RWPE2 (cell line): Measurements from ENCODE around the gene CAP2.

Experiments
- ATAC-seq: fragments of 200-7000 bp; cut with Tn5 transposase; 3 replicates; pipeline ENCODE4 v1.9.1; 2021; ENCODE audit warnings: low read depth
- DNase-seq: peaks from one replicate; pipeline ENCODE4 v3.0.0-alpha.2; 2020; ENCODE audit warnings: low spot score
- H3K27ac ChIP-seq: fragments of 450-650 bp; 2 replicates; pipeline ENCODE4 v1.5.1; 2017; ENCODE audit warnings: mild to moderate bottlenecking; ENCODE audit not compliant: poor library complexity, severe bottlenecking
- H3K27me3 ChIP-seq: fragments of 250-450 bp; sonication (Bioruptor Pico); 2 replicates; pipeline ENCODE4 v1.5.1; 2021; ENCODE audit warnings: mild to moderate bottlenecking, moderate library complexity; ENCODE audit not compliant: insufficient read depth, poor library complexity, severe bottlenecking
- H3K36me3 ChIP-seq: fragments of 250-450 bp; sonication (Bioruptor Pico); 2 replicates; pipeline ENCODE4 v1.5.1; 2020; ENCODE audit warnings: low read depth, mild to moderate bottlenecking, moderate library complexity
- H3K4me1 ChIP-seq: fragments of 250-450 bp; sonication (Bioruptor Pico); 2 replicates; pipeline ENCODE4 v1.5.1; 2021; ENCODE audit warnings: mild to moderate bottlenecking, moderate library complexity; ENCODE audit not compliant: insufficient read depth, poor library complexity, severe bottlenecking
- H3K4me3 ChIP-seq: fragments of 250-450 bp; sonication (Bioruptor Pico); 2 replicates; pipeline ENCODE4 v1.5.1; 2021; ENCODE audit warnings: mild to moderate bottlenecking, moderate library complexity; ENCODE audit not compliant: severe bottlenecking
- H3K9me3 ChIP-seq: fragments of 250-450 bp; sonication (Bioruptor Pico); 2 replicates; pipeline ENCODE4 v1.5.1; 2021; ENCODE audit warnings: mild to moderate bottlenecking, moderate library complexity; ENCODE audit not compliant: severe bottlenecking
- TF ChIP-seq, protein P1 (sequence below): fragments of 450-650 bp; IDR thresholded peaks from one replicate; pipeline ENCODE4 v1.5.1; 2017; ENCODE audit warnings: mild to moderate bottlenecking, moderate library complexity; ENCODE audit not compliant: poor library complexity, severe bottlenecking

CAP2 gene

DNA sequence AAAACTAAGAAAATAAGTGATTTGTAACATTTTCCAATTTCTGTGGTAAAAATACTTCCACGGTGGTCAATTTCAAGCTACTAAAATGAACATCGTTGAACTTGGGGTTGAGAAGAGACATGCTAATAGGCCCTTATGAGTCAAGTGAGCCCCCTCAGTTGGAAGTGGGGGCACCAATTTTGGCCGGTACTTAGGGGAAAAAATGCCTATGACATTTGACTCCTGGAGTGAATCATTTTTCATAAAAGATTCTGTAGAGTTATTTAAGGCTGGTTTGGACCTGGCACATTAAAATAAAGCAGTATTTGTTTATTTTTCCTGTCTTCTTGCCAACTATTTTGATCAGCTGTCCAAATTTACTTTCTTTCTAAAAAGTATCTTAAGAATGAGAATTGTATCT, 32.4 kb upstream of the CAP2 start:
- Histone ChIP-seq H3K4me1 (no peaks in the 10 kb centered on the region), H3K36me3 (no peaks in the 10 kb centered on the region), H3K27ac (no peak overlapping the region), H3K9me3 (no peaks in the 10 kb centered on the region), H3K4me3 (no peak overlapping the region), H3K27me3 (no peaks in the 10 kb centered on the region)
- TF ChIP-seq, protein P1, sequence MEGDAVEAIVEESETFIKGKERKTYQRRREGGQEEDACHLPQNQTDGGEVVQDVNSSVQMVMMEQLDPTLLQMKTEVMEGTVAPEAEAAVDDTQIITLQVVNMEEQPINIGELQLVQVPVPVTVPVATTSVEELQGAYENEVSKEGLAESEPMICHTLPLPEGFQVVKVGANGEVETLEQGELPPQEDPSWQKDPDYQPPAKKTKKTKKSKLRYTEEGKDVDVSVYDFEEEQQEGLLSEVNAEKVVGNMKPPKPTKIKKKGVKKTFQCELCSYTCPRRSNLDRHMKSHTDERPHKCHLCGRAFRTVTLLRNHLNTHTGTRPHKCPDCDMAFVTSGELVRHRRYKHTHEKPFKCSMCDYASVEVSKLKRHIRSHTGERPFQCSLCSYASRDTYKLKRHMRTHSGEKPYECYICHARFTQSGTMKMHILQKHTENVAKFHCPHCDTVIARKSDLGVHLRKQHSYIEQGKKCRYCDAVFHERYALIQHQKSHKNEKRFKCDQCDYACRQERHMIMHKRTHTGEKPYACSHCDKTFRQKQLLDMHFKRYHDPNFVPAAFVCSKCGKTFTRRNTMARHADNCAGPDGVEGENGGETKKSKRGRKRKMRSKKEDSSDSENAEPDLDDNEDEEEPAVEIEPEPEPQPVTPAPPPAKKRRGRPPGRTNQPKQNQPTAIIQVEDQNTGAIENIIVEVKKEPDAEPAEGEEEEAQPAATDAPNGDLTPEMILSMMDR = no peak
- no peak for DNase-seq
- no peak for ATAC-seq

DNA sequence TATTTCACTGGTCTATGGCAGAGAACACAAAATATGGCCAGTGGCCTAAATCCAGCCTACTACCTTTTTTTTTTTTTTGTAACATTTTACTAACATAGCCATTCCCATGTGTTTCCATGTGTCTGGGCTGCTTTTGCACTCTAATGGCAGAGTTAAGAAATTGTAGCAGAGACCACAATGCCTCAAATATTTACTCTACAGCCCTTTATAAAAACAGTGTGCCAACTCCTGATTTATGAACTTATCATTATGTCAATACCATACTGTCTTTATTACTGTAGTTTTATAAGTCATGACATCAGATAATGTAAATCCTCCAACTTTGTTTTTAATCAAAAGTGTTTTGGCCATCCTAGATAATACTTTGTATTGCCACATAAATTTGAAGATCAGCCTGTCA, 27.4 kb upstream of the CAP2 start:
- Histone ChIP-seq H3K27ac (no peak overlapping the region), H3K9me3 (peaks cover 2% of the 10 kb centered on the region), H3K36me3 (no peaks in the 10 kb centered on the region), H3K27me3 (no peaks in the 10 kb centered on the region), H3K4me3 (no peak overlapping the region), H3K4me1 (no peaks in the 10 kb centered on the region)
- ATAC-seq (no peak), DNase-seq (no peak)
- TF ChIP-seq, protein P1 = no peak

DNA sequence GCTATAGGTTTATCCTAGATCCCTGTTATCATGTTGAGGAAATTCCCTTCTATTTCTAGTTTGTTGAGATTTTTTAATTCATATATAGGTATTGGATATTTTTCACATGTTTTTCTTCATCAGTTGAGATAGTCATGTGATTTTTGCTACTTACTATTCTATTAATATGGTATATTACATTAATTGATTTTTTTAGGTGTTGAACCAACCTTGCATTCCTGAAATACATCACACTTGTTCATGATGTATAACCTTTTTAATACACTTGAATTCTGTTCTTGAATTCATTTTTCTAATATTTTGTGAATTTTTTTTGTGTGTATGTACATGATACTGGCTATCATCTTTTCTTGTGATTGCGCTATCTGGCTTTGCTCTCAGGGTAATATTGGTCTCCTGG, 25.5 kb upstream of the CAP2 start:
- no peaks in the 10 kb centered on the region for H3K4me1 ChIP-seq
- DNase-seq (no peak), ATAC-seq (no peak)
- peaks cover 2% of the 10 kb centered on the region for H3K9me3 ChIP-seq
- H3K36me3 ChIP-seq = no peaks in the 10 kb centered on the region
- no peak overlapping the region for H3K4me3 ChIP-seq
- no peaks in the 10 kb centered on the region for H3K27me3 ChIP-seq
- TF ChIP-seq, protein P1 = no peak
- no peak overlapping the region for H3K27ac ChIP-seq

DNA sequence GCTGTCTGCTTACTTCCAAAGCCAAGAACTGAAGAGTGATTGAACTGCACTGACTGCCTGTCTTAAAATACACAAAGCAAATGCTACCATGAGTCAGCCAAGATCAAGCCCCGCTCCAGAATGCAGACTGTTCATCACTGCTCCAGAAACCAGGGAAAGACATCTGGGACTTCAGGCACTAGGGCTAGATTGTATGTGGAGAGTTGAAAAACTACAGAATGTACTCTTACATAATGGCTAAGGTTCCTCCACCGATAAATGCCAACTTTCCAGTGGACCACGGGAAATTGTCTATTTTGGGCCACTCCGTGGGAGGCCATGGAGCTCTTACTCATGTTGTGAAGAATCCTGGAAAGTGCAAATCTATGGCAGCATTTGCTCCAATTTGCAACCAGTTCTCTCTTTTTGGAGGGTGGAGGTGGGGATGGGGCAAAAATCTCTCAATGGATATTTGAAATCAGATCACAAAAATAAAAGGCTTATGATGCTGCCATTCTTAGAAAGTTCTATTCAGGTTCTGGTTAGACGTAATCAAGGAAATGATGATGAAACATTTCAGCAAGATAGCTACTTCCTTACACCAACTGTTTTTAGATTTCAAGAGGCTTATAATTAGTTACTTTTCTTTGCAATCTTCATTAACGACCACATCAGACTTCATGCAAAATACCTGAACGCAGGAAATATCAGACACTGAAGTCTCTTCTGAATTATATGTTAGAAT, 11.8 kb upstream of the CAP2 start:
- Histone ChIP-seq H3K4me3 (no peak overlapping the region), H3K27ac (no peak overlapping the region), H3K4me1 (no peaks in the 10 kb centered on the region), H3K36me3 (no peaks in the 10 kb centered on the region), H3K9me3 (no peaks in the 10 kb centered on the region), H3K27me3 (no peaks in the 10 kb centered on the region)
- TF ChIP-seq, protein P1 = no peak
- no peak for ATAC-seq
- DNase-seq = no peak

DNA sequence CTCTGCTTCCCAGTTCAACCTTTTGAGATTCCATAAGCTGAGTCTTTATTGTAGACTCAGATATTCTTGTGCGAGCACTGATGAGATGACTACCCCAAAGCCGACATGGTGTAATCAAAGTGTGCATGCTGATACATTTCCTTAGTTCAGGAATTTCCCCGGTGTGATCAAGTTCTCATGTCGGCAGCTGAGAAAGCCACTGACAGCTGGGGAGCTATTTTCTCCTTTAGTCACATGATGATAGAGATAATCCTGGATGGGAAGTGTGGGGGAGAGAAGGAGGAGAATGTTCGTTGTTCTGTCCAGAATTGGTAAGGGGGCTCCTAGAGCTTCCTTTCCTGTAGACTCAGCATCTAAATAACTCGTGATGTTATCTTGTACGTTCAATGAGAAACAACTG, 7.7 kb upstream of the CAP2 start:
- TF ChIP-seq, protein P1 = no peak
- Histone ChIP-seq H3K27me3 (no peaks in the 10 kb centered on the region), H3K9me3 (no peaks in the 10 kb centered on the region), H3K4me3 (no peak overlapping the region), H3K27ac (no peak overlapping the region), H3K36me3 (no peaks in the 10 kb centered on the region), H3K4me1 (peaks cover 13% of the 10 kb centered on the region)
- ATAC-seq (no peak), DNase-seq (no peak)
